Tibial artery (tissue), 4 donors: ENCODE results near the gene DHRS3.
A peak's percentile ranks its signal among the peaks of the same experiment; 100 is the strongest.

ENCODE experiments used
- DNase-seq, 2 donors: peaks; one replicate each; pipeline ENCODE4 v3.0.0-alpha.2; 2019
- H3K27ac ChIP-seq, 2 donors: fragments of 200-600 bp; sonication (generic) in 1 of 2; 1 replicate in 1 of 2; 2 replicates in 1 of 2; pipeline ENCODE4 v1.5.1; 2018 to 2019; ENCODE audit warnings: mild to moderate bottlenecking in 1 of 2
- H3K27me3 ChIP-seq, 2 donors: fragments of 200-600 bp; sonication (generic) in 1 of 2; one replicate each; pipeline versions ENCODE4 v1.5.1 to v1.6.0; 2016 to 2019
- H3K36me3 ChIP-seq, 3 donors: fragments of 200-600 bp; sonication (generic) in 2 of 3; one replicate each; pipeline ENCODE4 v1.5.1; 2016 to 2019; ENCODE audit warnings: mild to moderate bottlenecking in 2 of 3
- H3K4me1 ChIP-seq, 4 donors: fragments of 200-600 bp; sonication (generic) in 2 of 4; 1 replicate in 3 of 4; 2 replicates in 1 of 4; pipeline ENCODE4 v1.5.1; 2016 to 2019
- H3K4me3 ChIP-seq, 2 donors: fragments of 200-600 bp; sonication (generic) in 1 of 2; 1 replicate in 1 of 2; 2 replicates in 1 of 2; pipeline ENCODE4 v1.5.1; 2018 to 2019; ENCODE audit warnings: mild to moderate bottlenecking in 2 of 2
- H3K9me3 ChIP-seq, 3 donors: fragments of 200-600 bp; sonication (generic) in 1 of 3; one replicate each; pipeline ENCODE4 v1.5.1; 2016 to 2019
- intact Hi-C: fragments of 100-400 bp; cut with DNase I; formaldehyde crosslinking; loops from one replicate; pipeline ENCODE4 v1.15.0; 2023; ENCODE audit warnings: low total_unique reads
- TF ChIP-seq, protein P1 (sequence below), 2 experiments: fragments of 200-600 bp in 1 of 2; fragments of 450-650 bp in 1 of 2; IDR thresholded peaks; one replicate each; pipeline ENCODE4 v1.5.1; 2017 to 2019; ENCODE audit warnings: antibody characterized with exemption in 2 of 2, mild to moderate bottlenecking in 1 of 2, moderate library complexity in 1 of 2

Gene DHRS3

DNA sequence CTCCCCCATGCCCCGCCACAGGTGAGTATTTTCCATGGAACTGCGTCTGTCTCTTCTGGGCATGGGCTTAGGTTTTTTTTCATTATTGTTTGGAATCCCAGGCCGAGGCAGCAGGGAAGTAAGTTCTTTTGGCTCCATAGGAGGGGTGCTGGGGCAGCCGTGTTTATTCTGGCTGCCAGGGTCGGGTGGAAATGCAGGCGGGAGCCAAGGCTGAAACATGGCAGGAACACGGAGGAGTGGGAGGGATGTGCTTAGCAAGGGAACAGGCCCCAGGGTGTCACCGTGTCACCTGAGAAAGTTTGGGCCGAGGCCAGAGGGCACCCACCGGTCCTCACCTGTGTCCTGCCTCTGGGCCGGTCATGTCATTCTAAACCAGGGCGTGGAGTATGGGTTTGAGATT is 4.5 kb upstream of the DHRS3 start:
- intact Hi-C loops, result no loop called here

DNA sequence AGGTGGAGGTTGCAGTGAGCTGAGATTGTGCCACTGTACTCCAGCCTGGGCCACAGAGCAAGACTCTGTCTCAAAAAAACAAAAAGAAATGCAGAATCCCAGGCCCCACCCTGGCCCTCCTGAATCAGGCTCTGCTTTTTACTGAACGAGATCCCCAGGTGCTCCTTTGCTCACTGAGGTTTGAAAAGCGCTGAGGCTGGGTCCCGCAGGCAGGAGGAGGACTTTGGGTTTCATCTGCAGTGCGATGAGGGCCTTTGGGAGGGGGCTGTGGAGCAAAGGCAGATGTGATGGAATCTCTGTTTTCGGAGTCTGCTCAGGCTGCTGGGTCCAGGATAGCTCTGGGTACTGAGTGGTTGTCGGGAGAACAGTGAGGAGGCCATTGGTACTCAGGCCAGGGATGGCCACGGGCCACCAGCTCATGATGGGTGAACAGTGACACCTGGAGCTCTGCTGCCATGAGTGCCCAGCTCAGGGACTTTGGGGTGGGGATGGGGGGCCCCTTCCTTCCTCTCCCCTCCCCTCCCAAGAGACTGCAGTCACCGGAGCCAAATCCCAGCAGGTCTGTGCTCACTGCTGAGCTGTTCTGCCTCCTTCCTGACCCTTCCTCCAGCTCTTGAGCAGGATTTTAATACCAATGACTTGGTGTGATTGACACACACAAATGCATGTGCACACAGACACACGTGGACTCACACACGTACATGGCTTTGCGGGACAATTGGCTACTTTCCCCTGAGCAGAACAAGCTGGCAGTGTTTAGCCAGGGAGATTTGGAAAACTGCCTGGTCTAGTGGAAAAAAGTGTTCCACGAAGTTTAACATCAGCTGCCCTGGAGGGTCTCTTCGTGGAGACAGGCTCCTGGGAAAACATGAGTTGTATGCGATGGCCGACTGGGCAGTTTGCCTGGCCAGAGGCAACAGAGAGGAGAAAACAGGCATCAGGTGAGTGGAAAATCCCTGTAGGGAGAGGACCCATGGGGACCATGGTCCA is 3.6 kb upstream of the DHRS3 start:
- Histone ChIP-seq H3K27ac (peak overlapping the region; percentile 99), H3K4me3 (peak overlapping the region in 1 of 2 donors; percentile 11), H3K9me3 (no peaks in the 10 kb centered on the region), H3K36me3 (no peaks in the 10 kb centered on the region), H3K27me3 (no peaks in the 10 kb centered on the region), H3K4me1 (peaks cover 10 to 51% (median 39%) of the 10 kb centered on the region in 4 donors)
- intact Hi-C loops, result no loop called here
- peak; percentile 60 to 86 for DNase-seq
- TF ChIP-seq, protein P1, sequence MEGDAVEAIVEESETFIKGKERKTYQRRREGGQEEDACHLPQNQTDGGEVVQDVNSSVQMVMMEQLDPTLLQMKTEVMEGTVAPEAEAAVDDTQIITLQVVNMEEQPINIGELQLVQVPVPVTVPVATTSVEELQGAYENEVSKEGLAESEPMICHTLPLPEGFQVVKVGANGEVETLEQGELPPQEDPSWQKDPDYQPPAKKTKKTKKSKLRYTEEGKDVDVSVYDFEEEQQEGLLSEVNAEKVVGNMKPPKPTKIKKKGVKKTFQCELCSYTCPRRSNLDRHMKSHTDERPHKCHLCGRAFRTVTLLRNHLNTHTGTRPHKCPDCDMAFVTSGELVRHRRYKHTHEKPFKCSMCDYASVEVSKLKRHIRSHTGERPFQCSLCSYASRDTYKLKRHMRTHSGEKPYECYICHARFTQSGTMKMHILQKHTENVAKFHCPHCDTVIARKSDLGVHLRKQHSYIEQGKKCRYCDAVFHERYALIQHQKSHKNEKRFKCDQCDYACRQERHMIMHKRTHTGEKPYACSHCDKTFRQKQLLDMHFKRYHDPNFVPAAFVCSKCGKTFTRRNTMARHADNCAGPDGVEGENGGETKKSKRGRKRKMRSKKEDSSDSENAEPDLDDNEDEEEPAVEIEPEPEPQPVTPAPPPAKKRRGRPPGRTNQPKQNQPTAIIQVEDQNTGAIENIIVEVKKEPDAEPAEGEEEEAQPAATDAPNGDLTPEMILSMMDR (IDR thresholded peaks at IDR 0.05), result no peak

More for the DNA sequence above, 4.5 kb upstream of the DHRS3 start:
- H3K4me1 ChIP-seq, result peaks cover 10 to 51% (median 39%) of the 10 kb centered on the region in 4 donors
- peak overlapping the region; percentile 99 for H3K27ac ChIP-seq
- DNase-seq, result peak in 1 of 2 donors; percentile 88
- peak overlapping the region in 1 of 2 donors; percentile 11 for H3K4me3 ChIP-seq
- H3K36me3 ChIP-seq, result no peaks in the 10 kb centered on the region
- no peaks in the 10 kb centered on the region for H3K27me3 ChIP-seq
- TF ChIP-seq, protein P1 (IDR thresholded peaks at IDR 0.05), result no peak
- no peaks in the 10 kb centered on the region for H3K9me3 ChIP-seq

DNA sequence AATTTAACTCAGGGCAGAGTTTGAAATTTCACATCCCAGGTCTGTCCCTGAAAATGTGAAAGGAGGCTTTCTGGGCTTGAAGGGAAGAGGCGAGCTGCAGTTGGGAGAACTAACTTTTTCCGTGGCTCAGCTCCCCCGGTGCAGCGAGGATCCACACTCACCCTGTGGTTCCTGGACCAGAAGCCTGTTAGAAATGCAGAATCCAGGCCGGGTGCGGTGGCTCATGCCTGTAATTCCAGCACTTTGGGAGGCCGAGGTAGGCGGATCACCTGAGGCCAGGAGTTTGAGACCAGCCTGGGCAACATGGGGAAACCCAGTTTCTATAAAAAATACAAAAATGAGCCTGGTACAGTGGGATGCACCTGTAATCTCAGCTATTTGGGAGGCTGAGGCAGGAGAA is 2.9 kb upstream of the DHRS3 start:
- no peak for DNase-seq
- peaks cover 10 to 52% (median 39%) of the 10 kb centered on the region in 4 donors for H3K4me1 ChIP-seq
- H3K9me3 ChIP-seq, result no peaks in the 10 kb centered on the region
- peak overlapping the region; percentile 99 for H3K27ac ChIP-seq
- intact Hi-C loops, result no loop called here
- H3K4me3 ChIP-seq, result no peak overlapping the region
- H3K36me3 ChIP-seq, result no peaks in the 10 kb centered on the region
- H3K27me3 ChIP-seq, result no peaks in the 10 kb centered on the region
- TF ChIP-seq, protein P1 (IDR thresholded peaks at IDR 0.05), result no peak

DNA sequence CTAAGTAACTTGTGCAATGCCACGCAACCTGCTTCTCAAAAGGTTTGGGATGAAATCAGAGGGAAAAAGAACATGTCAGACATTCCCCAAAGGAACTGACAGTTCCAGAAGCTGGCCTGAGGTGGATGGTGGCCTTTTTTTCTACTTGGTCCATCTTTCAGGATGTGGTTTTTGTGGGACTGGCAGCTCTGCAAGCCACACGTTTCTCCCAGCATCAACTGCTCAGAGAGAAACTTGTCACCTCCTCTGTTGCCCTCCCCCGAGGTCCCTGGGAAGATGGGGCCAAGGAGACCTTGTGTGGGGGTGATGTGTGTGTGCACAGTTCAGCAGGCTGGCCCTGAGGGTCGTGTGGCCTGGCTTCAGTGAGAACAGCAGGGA is 2.5 kb upstream of the DHRS3 start:
- H3K27me3 ChIP-seq, result no peaks in the 10 kb centered on the region
- intact Hi-C loops, result no loop called here
- H3K4me3 ChIP-seq, result peak overlapping the region in 1 of 2 donors; percentile 85
- peaks cover 10 to 56% (median 42%) of the 10 kb centered on the region in 4 donors for H3K4me1 ChIP-seq
- TF ChIP-seq, protein P1 (IDR thresholded peaks at IDR 0.05), result no peak
- H3K9me3 ChIP-seq, result no peaks in the 10 kb centered on the region
- DNase-seq, result no peak
- H3K27ac ChIP-seq, result peak overlapping the region; percentile 99
- H3K36me3 ChIP-seq, result no peaks in the 10 kb centered on the region

DNA sequence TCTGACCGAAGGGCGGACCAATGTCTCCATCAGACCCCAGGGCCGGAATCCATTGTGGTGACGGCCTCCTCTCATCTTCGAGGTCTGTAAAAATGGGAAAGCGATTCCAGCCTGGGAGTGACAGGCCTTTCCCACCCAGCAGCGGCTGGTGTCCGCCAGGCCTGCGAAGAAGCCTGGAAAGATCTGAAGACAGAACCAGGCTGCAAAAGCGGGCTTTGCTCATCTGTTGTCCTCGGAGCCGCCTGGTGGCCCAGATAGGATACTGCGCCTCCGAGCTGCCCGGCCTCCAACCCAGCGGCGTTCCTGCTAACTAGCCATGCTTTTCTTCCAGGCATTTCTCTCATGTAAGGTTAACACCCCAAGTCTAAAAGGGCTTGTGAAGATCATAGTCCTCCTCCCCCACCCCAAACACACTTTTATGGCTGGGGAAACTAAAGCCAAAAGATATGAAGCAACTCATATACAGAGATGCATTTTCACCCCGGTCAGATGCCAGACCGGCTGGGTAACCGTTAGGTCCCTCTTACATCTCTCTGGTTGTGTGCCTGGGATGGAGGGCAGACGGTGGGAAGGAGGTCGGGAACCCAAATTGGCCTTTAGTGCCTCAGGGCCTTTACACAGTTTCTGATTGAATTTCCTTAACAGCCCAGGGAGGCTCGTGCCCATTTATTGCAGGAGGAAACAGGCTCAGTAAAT is 1.9 kb upstream of the DHRS3 start:
- peak; percentile 92 to 94 for DNase-seq
- peak overlapping the region; percentile 85 to 92 for H3K4me3 ChIP-seq
- H3K9me3 ChIP-seq, result no peaks in the 10 kb centered on the region
- no peaks in the 10 kb centered on the region for H3K36me3 ChIP-seq
- TF ChIP-seq, protein P1 (IDR thresholded peaks at IDR 0.05), result peak; percentile 96 to 98
- H3K27me3 ChIP-seq, result no peaks in the 10 kb centered on the region
- H3K4me1 ChIP-seq, result peaks cover 10 to 62% (median 46%) of the 10 kb centered on the region in 4 donors
- intact Hi-C loops, result loop anchor here (5.0 to 10.0 kb wide), 3 partner anchors 78 to 218 kb away; no protein-coding TSS in a partner anchor
- peak overlapping the region; percentile 99 for H3K27ac ChIP-seq
